ENCODE results near the gene IFI6.
"Not testable (repeated sequence)": the region's sequence is repeated elsewhere in the genome, so short reads cannot be mapped to it uniquely, and the experiment has no call there.

IFI6 gene

DNA sequence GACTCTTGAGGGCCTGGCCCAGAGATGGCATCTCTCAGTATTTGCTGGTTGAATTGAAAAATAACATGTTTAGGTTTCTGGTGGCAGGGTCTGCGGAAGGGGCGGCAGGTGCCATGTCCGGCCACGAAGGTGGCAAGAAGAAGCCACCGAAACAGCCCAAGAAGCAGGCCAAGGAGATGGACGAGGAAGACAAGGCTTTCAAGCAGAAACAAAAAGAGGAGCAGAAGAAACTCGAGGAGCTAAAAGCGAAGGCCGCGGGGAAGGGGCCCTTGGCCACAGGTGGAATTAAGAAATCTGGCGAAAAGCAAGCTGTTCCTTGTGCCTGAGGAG is 22.7 kb downstream of the IFI6 start:
- Mint-ChIP-seq H3K9me3 (no peaks in the 10 kb centered on the region), H3K27ac (no peak overlapping the region), H3K36me3 (ENCODE audit: low read depth) (no peaks in the 10 kb centered on the region), H3K4me1 (ENCODE audit: low read depth) (peaks cover 30% of the 10 kb centered on the region), H3K4me3 (no peak overlapping the region), H3K27me3 (ENCODE audit: low read depth) (no peaks in the 10 kb centered on the region)

GRCh38 chr1:27648602-27649305 is 23.2 kb downstream of the IFI6 start:
- no peaks in the 10 kb centered on the region for H3K36me3 Mint-ChIP-seq (ENCODE audit: low read depth)
- no peak overlapping the region for H3K27ac Mint-ChIP-seq
- no peaks in the 10 kb centered on the region for H3K9me3 Mint-ChIP-seq
- H3K4me1 Mint-ChIP-seq (ENCODE audit: low read depth) = peaks cover 35% of the 10 kb centered on the region
- H3K27me3 Mint-ChIP-seq (ENCODE audit: low read depth) = no peaks in the 10 kb centered on the region
- no peak overlapping the region for H3K4me3 Mint-ChIP-seq

DNA sequence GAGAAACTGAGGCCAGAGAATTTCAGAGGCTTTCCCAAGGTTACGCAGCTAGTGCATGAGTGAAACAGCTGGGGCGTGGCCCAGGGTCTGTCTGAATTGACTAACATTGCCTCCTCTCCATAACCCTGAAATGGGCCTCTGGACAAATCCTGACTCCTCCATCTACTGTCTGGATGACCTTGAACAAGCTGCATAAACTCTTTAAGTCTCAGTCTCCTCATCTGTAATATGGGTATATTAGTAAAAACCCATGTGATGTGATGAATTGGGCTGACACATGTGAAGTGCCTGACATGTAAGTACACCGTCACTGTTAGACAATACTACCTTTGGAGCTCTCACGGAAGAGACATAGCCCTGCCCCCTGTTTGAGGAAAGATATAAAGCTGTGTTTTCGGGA is 24.7 kb downstream of the IFI6 start:
- Mint-ChIP-seq H3K9me3 (no peaks in the 10 kb centered on the region), H3K4me1 (ENCODE audit: low read depth) (peaks cover 39% of the 10 kb centered on the region), H3K27me3 (ENCODE audit: low read depth) (no peaks in the 10 kb centered on the region), H3K27ac (no peak overlapping the region), H3K36me3 (ENCODE audit: low read depth) (no peaks in the 10 kb centered on the region), H3K4me3 (no peak overlapping the region)

DNA sequence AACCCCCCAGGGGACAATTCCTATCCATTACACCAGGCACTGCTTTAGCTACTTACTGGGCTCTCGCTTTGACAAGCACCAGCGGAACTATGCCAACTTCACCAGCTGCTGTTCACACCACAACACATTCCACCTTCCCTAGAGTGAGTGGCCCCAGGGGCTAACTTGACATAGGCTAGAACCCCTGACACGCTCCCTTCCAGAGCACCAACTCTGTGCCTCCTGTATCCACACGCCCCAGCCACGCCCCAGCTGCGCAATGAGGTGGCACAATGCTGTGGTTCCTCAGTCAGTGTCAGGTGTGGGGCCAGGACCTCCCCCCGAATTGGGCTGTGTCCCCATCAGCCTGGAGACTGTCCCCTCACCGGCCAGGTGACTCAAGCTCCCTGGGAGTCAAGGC is 25.3 kb downstream of the IFI6 start:
- Mint-ChIP-seq H3K9me3 (no peaks in the 10 kb centered on the region), H3K4me3 (no peak overlapping the region), H3K27me3 (ENCODE audit: low read depth) (no peaks in the 10 kb centered on the region), H3K27ac (no peak overlapping the region), H3K4me1 (ENCODE audit: low read depth) (peaks cover 39% of the 10 kb centered on the region), H3K36me3 (ENCODE audit: low read depth) (no peaks in the 10 kb centered on the region)

GRCh38 chr1:27645071-27645415 is 26.9 kb downstream of the IFI6 start:
- Mint-ChIP-seq H3K27ac (no peak overlapping the region), H3K4me1 (ENCODE audit: low read depth) (peaks cover 27% of the 10 kb centered on the region), H3K36me3 (ENCODE audit: low read depth) (no peaks in the 10 kb centered on the region), H3K27me3 (ENCODE audit: low read depth) (no peaks in the 10 kb centered on the region), H3K9me3 (no peaks in the 10 kb centered on the region), H3K4me3 (no peak overlapping the region)

GRCh38 chr1:27644369-27645070 is 27.5 kb downstream of the IFI6 start:
- Mint-ChIP-seq H3K27ac (no peak overlapping the region), H3K4me1 (ENCODE audit: low read depth) (peaks cover 24% of the 10 kb centered on the region)

DNA sequence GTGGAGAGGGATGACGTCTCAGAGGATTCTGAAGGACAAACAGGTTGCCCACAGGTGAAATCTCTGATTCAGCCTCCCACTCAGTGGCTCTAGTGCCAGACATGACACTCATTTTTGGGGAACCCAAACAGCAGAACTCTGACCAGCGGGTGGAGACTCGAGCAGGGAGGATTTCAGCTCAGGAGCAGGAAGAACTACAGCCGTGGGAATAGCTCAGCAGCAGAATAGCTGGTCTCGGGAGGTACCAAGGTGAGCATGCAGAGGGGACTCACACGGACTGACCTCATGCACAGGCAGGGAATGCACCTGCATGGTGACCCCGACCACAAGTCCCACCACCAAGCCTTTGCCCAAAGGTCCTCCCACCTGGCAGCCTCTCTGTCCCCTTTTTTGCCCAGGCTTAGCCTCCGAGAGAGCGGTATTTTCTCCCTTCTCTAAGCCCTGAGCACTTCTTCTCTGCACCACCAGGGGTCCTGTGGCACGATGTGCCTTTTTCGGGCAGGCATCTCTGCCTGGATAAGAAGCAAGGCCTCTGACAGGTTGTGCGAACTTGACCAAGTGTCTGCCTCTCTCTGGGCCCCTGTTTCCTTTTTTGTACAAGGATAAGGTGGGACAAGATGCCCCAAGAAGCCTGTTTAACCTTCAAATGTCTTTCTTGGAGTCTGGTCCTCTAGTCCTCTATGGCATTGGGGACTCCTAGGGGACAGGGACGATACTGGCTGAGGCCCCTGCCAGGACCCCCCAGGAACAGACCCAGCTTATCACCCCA is 28.2 kb downstream of the IFI6 start:
- Mint-ChIP-seq H3K36me3 (ENCODE audit: low read depth) (no peaks in the 10 kb centered on the region), H3K4me1 (ENCODE audit: low read depth) (peaks cover 21% of the 10 kb centered on the region), H3K27ac (peak overlapping the region; percentile 49), H3K9me3 (no peaks in the 10 kb centered on the region), H3K27me3 (ENCODE audit: low read depth) (no peaks in the 10 kb centered on the region), H3K4me3 (no peak overlapping the region)

More at GRCh38 chr1:27644369-27645070, 27.5 kb downstream of the IFI6 start:
- Mint-ChIP-seq H3K4me3 (no peak overlapping the region), H3K9me3 (no peaks in the 10 kb centered on the region), H3K36me3 (ENCODE audit: low read depth) (no peaks in the 10 kb centered on the region), H3K27me3 (ENCODE audit: low read depth) (no peaks in the 10 kb centered on the region)

DNA sequence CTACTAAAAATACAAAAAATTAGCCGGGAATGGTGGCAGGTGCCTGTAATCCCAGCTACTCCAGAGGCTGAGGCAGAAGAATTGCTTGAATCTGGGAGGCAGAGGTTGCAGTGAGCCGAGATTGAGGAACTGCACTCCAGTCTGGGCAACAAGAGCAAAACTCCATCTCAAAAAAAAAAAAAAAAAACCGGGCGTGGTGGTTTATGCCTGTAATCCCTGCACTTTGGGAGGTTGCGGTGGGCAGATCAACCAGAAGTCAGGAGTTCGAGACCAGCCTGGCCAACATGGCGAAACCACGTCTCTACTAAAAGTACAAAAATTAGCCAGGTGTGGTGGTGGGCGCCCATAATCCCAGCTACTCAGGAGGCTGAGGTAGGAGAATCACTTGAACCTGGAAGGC is 31.5 kb downstream of the IFI6 start:
- not testable (repeated sequence) for H3K36me3 Mint-ChIP-seq (ENCODE audit: low read depth); H3K9me3 Mint-ChIP-seq; H3K27me3 Mint-ChIP-seq (ENCODE audit: low read depth); H3K4me3 Mint-ChIP-seq; H3K27ac Mint-ChIP-seq
- H3K4me1 Mint-ChIP-seq (ENCODE audit: low read depth) = peaks cover 26% of the 10 kb centered on the region

- no peak overlapping the region for H3K4me3 Mint-ChIP-seq
- H3K36me3 Mint-ChIP-seq (ENCODE audit: low read depth) = no peaks in the 10 kb centered on the region
- H3K27me3 Mint-ChIP-seq (ENCODE audit: low read depth) = no peaks in the 10 kb centered on the region
- no peak overlapping the region for H3K27ac Mint-ChIP-seq
- H3K4me1 Mint-ChIP-seq (ENCODE audit: low read depth) = peaks cover 26% of the 10 kb centered on the region
- no peaks in the 10 kb centered on the region for H3K9me3 Mint-ChIP-seq
Observed at GRCh38 chr1:27638805-27639204, 33.2 kb downstream of the IFI6 start.

DNA sequence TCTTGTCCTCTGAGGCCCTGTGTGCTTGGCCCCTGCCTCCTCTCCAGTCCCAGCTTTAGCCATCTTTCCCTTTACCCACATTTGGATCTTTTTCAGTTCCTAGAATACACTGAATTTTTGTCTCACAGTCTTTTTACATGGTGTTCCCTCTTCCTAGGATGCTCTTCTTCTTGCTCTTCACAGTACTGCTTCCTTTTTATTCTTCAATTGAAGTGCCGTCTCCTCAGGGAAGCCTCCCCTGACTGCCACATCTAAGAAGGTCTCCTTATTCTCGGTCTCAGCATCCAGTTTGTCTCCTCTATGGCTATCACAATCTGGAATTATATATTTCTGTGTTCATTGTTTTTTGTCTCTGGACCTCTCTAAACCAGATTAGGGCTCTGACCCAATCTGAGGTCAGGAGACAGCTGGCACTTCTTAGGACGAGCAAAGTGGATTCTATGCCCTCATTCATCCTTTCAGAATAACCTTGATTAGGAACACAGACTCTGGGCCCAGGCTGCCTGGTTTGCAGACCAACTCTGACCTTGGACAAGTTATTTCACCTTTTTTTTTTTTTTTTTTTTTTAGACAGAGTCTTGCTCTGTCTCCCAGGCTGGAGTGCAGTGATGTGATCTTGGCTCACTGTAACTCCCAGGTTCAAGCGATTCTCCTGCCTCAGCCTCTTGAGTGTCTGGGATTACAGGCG is 33.8 kb downstream of the IFI6 start:
- peak overlapping the region; percentile 1 for H3K27ac Mint-ChIP-seq
- no peaks in the 10 kb centered on the region for H3K9me3 Mint-ChIP-seq
- H3K4me3 Mint-ChIP-seq = no peak overlapping the region
- peaks cover 27% of the 10 kb centered on the region for H3K4me1 Mint-ChIP-seq (ENCODE audit: low read depth)
- no peaks in the 10 kb centered on the region for H3K27me3 Mint-ChIP-seq (ENCODE audit: low read depth)
- no peaks in the 10 kb centered on the region for H3K36me3 Mint-ChIP-seq (ENCODE audit: low read depth)

DNA sequence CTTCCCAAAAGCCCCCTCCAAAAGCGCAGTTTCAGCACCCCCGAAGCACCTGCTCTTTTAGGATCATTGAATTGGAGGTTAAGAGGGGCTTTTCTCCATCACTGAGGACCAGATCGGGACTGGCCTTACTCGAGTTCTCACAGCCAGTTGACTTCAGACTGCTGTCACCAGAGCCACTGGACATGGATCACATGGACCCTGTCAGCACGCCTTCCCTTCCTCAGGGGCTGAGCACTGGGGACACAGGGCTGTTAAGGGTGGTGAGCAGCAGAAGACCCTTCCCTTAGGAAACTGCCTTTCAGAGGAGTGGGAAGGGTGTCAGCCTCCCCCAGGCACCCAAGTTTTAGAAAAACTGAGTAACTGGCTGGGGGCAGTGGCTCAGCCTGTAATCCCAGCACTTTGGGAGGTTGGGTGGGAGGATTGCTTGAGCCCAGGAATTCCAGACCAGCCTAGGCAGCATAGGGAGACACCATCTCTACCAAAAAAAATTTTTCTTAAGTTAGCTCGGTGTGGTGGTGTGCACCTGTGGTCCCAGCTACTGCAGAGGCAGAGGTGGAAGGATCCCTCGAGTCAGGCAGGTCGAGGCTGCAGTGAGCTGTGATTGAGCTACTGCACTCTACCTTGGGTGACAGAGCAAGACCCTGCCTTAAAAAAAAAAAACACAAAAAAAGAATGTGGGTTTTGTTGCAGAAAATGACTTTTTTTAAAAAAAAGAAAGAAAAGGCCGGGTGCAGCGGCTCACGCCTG is 36.4 kb downstream of the IFI6 start:
- H3K36me3 Mint-ChIP-seq (ENCODE audit: low read depth) = no peaks in the 10 kb centered on the region
- H3K27me3 Mint-ChIP-seq (ENCODE audit: low read depth) = peaks cover 4% of the 10 kb centered on the region
- peaks cover 48% of the 10 kb centered on the region for H3K4me1 Mint-ChIP-seq (ENCODE audit: low read depth)
- H3K4me3 Mint-ChIP-seq = peak overlapping the region; percentile 57
- peak overlapping the region; percentile 69 for H3K27ac Mint-ChIP-seq
- H3K9me3 Mint-ChIP-seq = no peaks in the 10 kb centered on the region

GRCh38 chr1:27634985-27635367 is 37.0 kb downstream of the IFI6 start, which contains the start of gene FGR:
FGR (minus strand) TSS chr1:27635185; CDS start chr1:27623916, 11,269 bp downstream.
- H3K9me3 Mint-ChIP-seq = no peaks in the 10 kb centered on the region
- peak within 1 kb of the TSS; percentile 57 for H3K4me3 Mint-ChIP-seq
- H3K4me1 Mint-ChIP-seq (ENCODE audit: low read depth) = peaks cover 50% of the 10 kb centered on the region
- H3K36me3 Mint-ChIP-seq (ENCODE audit: low read depth) = no peaks in the 10 kb centered on the region
- H3K27me3 Mint-ChIP-seq (ENCODE audit: low read depth) = peaks cover 4% of the 10 kb centered on the region
- H3K27ac Mint-ChIP-seq = peak within 1 kb of the TSS; percentile 70

DNA sequence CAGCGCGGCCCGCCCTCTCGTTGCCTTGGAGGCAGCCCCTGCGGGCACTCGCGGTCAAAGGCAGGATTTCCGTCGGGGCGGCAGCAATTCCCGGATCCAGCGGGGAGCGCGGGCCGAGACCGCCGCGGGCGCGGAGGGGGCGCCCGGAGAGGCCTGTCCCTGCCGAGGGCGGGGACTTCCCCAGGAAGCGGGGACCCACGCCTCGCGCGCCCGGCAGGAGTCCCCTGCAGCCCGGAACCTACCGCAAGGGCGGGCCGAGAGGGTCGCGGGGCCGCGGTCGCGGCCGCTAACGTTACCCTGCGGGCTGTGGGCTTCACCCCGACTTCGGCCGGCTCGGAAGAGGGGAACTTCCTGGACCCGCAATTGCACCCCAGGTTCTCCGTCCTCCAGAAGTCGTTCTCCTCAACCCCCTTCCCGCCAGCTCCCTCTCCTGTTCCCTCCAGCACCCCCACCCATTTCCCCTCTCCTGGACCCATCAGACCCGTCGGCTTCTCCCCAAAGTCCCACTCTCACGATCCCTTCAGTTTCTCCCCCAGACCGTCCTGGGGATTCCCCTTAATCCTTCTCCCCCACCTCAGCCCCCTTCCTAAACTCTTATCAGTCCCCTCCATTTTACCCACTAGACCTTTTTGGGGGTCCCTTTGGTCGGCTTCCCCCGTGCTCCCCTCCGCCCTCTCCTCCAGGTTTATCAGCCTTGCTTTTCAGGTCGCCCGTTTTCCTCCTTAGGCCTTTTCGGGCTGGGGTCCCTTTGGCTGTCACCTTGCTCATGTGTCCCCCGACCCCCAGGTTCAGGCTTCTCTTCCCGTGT is 37.6 kb downstream of the IFI6 start:
- H3K36me3 Mint-ChIP-seq (ENCODE audit: low read depth) = no peaks in the 10 kb centered on the region
- peak overlapping the region; percentile 54 for H3K4me3 Mint-ChIP-seq
- H3K9me3 Mint-ChIP-seq = no peaks in the 10 kb centered on the region
- peaks cover 4% of the 10 kb centered on the region for H3K27me3 Mint-ChIP-seq (ENCODE audit: low read depth)
- H3K4me1 Mint-ChIP-seq (ENCODE audit: low read depth) = peaks cover 54% of the 10 kb centered on the region
- peak overlapping the region; percentile 70 for H3K27ac Mint-ChIP-seq
